GM15510 (cell line): Measurements from ENCODE around the gene WDR90.

Source experiments
- POLR2A ChIP-seq: IDR thresholded peaks from 3 replicates; pipeline ENCODE4 v1.6.1; 2011; ENCODE audit warnings: borderline replicate concordance; ENCODE audit not compliant: insufficient read length; ENCODE audit errors: extremely low read depth

The WDR90 gene

GRCh38 chr16:681746-682427 is 32.7 kb downstream of the WDR90 start:
- no peak for TF ChIP-seq POLR2A

GRCh38 chr16:682493-683395 is 33.6 kb downstream of the WDR90 start:
- TF ChIP-seq POLR2A, result no peak

GRCh38 chr16:683396-684070 is 34.4 kb downstream of the WDR90 start:
- TF ChIP-seq POLR2A, result no peak

GRCh38 chr16:684071-684794 is 35.1 kb downstream of the WDR90 start, which contains the start of gene JMJD8:
Gene JMJD8 (minus strand): TSS chr16:684334. CDS start chr16:684319, 15 bp downstream.
- peak; percentile 94 for TF ChIP-seq POLR2A

GRCh38 chr16:684961-685696 is 36.0 kb downstream of the WDR90 start:
- TF ChIP-seq POLR2A, result no peak

- no peak for TF ChIP-seq POLR2A
These were observed 36.8 kb downstream of the WDR90 start for GRCh38 chr16:685967-686366.

- TF ChIP-seq POLR2A, result no peak
These were observed 37.5 kb downstream of the WDR90 start for GRCh38 chr16:686459-687260.

- TF ChIP-seq POLR2A, result no peak
These were observed 38.3 kb downstream of the WDR90 start for GRCh38 chr16:687499-687898.

- no peak for TF ChIP-seq POLR2A
These were observed 40.2 kb downstream of the WDR90 start for GRCh38 chr16:689175-689897.

- no peak for TF ChIP-seq POLR2A
These were observed 43.4 kb downstream of the WDR90 start for GRCh38 chr16:692356-693108.

- TF ChIP-seq POLR2A, result no peak
These were observed 44.2 kb downstream of the WDR90 start for GRCh38 chr16:693364-693763.

GRCh38 chr16:693766-694165 is 44.6 kb downstream of the WDR90 start:
- no peak for TF ChIP-seq POLR2A

GRCh38 chr16:694187-694862 is 45.2 kb downstream of the WDR90 start:
- TF ChIP-seq POLR2A, result no peak
